ENCODE results near the gene CYB5A.

GRCh38 chr18:74230922-74231714, 60.6 kb downstream of the CYB5A start:
- TF ChIP-seq, protein P1, sequence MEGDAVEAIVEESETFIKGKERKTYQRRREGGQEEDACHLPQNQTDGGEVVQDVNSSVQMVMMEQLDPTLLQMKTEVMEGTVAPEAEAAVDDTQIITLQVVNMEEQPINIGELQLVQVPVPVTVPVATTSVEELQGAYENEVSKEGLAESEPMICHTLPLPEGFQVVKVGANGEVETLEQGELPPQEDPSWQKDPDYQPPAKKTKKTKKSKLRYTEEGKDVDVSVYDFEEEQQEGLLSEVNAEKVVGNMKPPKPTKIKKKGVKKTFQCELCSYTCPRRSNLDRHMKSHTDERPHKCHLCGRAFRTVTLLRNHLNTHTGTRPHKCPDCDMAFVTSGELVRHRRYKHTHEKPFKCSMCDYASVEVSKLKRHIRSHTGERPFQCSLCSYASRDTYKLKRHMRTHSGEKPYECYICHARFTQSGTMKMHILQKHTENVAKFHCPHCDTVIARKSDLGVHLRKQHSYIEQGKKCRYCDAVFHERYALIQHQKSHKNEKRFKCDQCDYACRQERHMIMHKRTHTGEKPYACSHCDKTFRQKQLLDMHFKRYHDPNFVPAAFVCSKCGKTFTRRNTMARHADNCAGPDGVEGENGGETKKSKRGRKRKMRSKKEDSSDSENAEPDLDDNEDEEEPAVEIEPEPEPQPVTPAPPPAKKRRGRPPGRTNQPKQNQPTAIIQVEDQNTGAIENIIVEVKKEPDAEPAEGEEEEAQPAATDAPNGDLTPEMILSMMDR (IDR thresholded peaks at IDR 0.05 in 4 of 5, conservative IDR thresholded peaks at IDR 0.05 in 1 of 5) = no peak
- TF ChIP-seq POLR2A (IDR thresholded peaks at IDR 0.05) = no peak

All from gastrocnemius medialis (tissue), 4 donors.